ENCODE results near the gene GRM4. TPM values are rescaled to one million over a fixed set of nuclear protein-coding genes. Genes with fewer than 3 reads are reported as not detected.

Gene GRM4
- total RNA-seq, 1 experiment from 2014 or later = not detected

DNA sequence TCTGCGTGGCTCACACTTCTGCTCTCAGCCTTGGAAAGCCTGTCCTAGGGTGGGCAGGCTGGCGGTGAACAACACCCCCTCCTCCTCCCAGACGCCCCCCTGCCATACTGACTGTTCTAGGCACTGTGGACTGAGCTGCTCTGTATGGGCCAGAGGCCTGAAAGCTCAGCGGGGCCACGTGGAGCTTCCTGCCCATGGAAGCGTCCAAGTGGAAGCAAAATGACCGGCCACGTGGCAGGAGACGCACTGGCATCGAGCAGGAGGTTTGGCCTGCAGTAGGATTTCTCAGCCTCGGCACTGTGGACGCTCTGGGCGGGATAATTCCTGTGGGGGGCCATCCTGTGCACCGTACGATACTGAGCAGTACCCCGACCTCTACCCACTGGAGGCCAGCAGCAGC, 88.7 kb downstream of the GRM4 start:
- no peaks in the 10 kb centered on the region for H3F3A ChIP-seq (ENCODE audit: low read length, unreplicated experiment)
- no peaks in the 10 kb centered on the region for H3K36me3 ChIP-seq (ENCODE audit: low read depth, low read length)
- no peak overlapping the region for H2AFZ ChIP-seq (ENCODE audit: low read length)
- TF ChIP-seq EZH2 (IDR thresholded peaks at IDR 0.05; ENCODE audit: low read length, unreplicated experiment) (no peak), EZH2phosphoT487 (IDR thresholded peaks at IDR 0.05; ENCODE audit: borderline replicate concordance, low read length) (no peak)
- TF ChIP-seq, protein P1, sequence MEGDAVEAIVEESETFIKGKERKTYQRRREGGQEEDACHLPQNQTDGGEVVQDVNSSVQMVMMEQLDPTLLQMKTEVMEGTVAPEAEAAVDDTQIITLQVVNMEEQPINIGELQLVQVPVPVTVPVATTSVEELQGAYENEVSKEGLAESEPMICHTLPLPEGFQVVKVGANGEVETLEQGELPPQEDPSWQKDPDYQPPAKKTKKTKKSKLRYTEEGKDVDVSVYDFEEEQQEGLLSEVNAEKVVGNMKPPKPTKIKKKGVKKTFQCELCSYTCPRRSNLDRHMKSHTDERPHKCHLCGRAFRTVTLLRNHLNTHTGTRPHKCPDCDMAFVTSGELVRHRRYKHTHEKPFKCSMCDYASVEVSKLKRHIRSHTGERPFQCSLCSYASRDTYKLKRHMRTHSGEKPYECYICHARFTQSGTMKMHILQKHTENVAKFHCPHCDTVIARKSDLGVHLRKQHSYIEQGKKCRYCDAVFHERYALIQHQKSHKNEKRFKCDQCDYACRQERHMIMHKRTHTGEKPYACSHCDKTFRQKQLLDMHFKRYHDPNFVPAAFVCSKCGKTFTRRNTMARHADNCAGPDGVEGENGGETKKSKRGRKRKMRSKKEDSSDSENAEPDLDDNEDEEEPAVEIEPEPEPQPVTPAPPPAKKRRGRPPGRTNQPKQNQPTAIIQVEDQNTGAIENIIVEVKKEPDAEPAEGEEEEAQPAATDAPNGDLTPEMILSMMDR (conservative IDR thresholded peaks at IDR 0.05; ENCODE audit: low read depth, low read length) = no peak
- no peak overlapping the region for H3K4me2 ChIP-seq (ENCODE audit: low read length)
- no peak for ATAC-seq
- no peaks in the 10 kb centered on the region for H3K9me2 ChIP-seq (replicated peaks; ENCODE audit: low read length)
- no peak overlapping the region for H3K9ac ChIP-seq (ENCODE audit: low read length)
- intact Hi-C loops (cut with micrococcal nuclease) = no loop called here
- no peaks in the 10 kb centered on the region for H3K9me3 ChIP-seq (ENCODE audit: low read length)
- H3K79me2 ChIP-seq (ENCODE audit: low read length) = no peaks in the 10 kb centered on the region
- H4K20me1 ChIP-seq (ENCODE audit: low read length) = no peaks in the 10 kb centered on the region
- no peak overlapping the region for H3K27ac ChIP-seq (ENCODE audit: low read length)
- H3K27me3 ChIP-seq (ENCODE audit: low read length) = no peaks in the 10 kb centered on the region
- no TSS peak for BruUV-seq (replicated peaks)
- ChIA-PET CTCF (interaction anchor here (0.7 kb wide), 1 partner anchor 93 kb away, joined by 3 read pairs; no protein-coding TSS in a partner anchor), POLR2A (ENCODE audit: unreplicated experiment) (no interaction called here)
- no peak overlapping the region for H3K4me3 ChIP-seq (ENCODE audit: low read length)
- peaks cover 16% of the 10 kb centered on the region for H3K4me1 ChIP-seq (ENCODE audit: insufficient read depth, low read length)
- no peak for DNase-seq

DNA sequence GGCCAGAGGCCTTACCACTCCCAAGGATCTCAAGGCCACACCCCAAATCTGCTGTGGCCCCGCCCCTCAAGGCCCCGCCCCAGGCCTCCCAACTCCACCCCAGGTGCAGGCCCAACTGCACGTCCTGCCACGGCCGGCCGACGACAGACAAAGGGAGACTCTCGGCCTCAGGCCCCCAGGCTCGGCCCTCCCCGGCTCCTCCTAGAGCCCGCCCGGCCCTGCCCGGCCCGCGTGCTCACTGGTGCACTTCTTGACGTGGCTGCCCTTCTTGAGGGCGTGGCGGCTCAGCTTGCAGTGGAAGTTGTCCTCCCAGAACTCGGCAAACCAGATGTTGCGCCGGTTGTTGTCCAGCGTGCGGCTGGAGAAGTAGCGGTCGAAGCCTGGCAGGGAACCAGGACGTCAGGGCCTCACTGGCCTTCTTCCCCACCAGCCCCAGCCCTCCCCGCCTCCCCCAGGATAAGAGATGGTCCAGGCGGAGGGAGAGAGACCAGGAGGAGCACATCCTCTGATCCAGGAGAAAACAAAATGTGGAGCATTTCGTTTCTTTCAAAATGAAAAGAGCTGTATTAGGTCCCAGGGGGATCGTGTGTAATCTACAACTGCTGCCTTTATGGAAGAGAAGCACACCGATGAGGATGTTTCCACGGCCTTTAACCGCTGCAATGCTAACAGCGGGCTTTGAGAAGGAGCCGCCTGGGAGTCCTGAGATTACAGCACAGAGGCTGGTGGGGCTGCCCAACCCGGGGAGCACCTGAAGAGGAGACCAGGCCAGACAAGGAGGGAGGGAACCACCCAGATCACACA, 89.4 kb downstream of the GRM4 start:
- Histone ChIP-seq H3F3A (ENCODE audit: low read length, unreplicated experiment) (no peaks in the 10 kb centered on the region), H3K9ac (ENCODE audit: low read length) (no peak overlapping the region), H3K27ac (ENCODE audit: low read length) (no peak overlapping the region), H3K9me2 (replicated peaks; ENCODE audit: low read length) (no peaks in the 10 kb centered on the region), H3K4me3 (ENCODE audit: low read length) (no peak overlapping the region), H3K4me2 (ENCODE audit: low read length) (no peak overlapping the region), H3K79me2 (ENCODE audit: low read length) (no peaks in the 10 kb centered on the region), H3K27me3 (ENCODE audit: low read length) (no peaks in the 10 kb centered on the region), H3K4me1 (ENCODE audit: insufficient read depth, low read length) (peaks cover 16% of the 10 kb centered on the region), H3K36me3 (ENCODE audit: low read depth, low read length) (no peaks in the 10 kb centered on the region), H4K20me1 (ENCODE audit: low read length) (no peaks in the 10 kb centered on the region), H2AFZ (ENCODE audit: low read length) (no peak overlapping the region), H3K9me3 (ENCODE audit: low read length) (no peaks in the 10 kb centered on the region)
- ChIA-PET POLR2A (ENCODE audit: unreplicated experiment) (no interaction called here), CTCF (interaction anchor here (0.7 kb wide), 1 partner anchor 94 kb away, joined by 3 read pairs; no protein-coding TSS in a partner anchor)
- TF ChIP-seq, protein P1 (conservative IDR thresholded peaks at IDR 0.05; ENCODE audit: low read depth, low read length) = no peak
- TF ChIP-seq EZH2 (IDR thresholded peaks at IDR 0.05; ENCODE audit: low read length, unreplicated experiment) = no peak
- TF ChIP-seq EZH2phosphoT487 (IDR thresholded peaks at IDR 0.05; ENCODE audit: borderline replicate concordance, low read length) = no peak
- DNase-seq (peak; percentile 50), ATAC-seq (peak; percentile 48)
- no TSS peak for BruUV-seq (replicated peaks)
- intact Hi-C loops (cut with micrococcal nuclease) = no loop called here
